Ishikawa (cell line): ENCODE data around the gene HEATR5B.

Experiments used
- CEBPB ChIP-seq: IDR thresholded peaks from 2 replicates; pipeline ENCODE4 v1.6.1; 2012
- NFIC ChIP-seq: IDR thresholded peaks from 2 replicates; pipeline ENCODE4 v1.6.1; 2012
- RAD21 ChIP-seq: IDR thresholded peaks from 2 replicates; pipeline ENCODE4 v1.6.1; 2012; ENCODE audit warnings: low read depth
- TAF1 ChIP-seq: IDR thresholded peaks from 2 replicates; pipeline ENCODE4 v1.6.1; 2012; ENCODE audit warnings: low read depth, mild to moderate bottlenecking
- TCF12 ChIP-seq: IDR thresholded peaks from 2 replicates; pipeline ENCODE4 v1.6.1; 2012; ENCODE audit warnings: low read depth
- TEAD4 ChIP-seq: IDR thresholded peaks from 2 replicates; pipeline ENCODE4 v1.6.1; 2012
- YY1 ChIP-seq: IDR thresholded peaks from 2 replicates; pipeline ENCODE4 v1.6.1; 2012; ENCODE audit warnings: low read depth

- TF ChIP-seq TCF12 (no peak), TEAD4 (no peak), RAD21 (no peak), YY1 (no peak), TAF1 (no peak), NFIC (no peak), CEBPB (no peak)
Measured at GRCh38 chr2:36952748-36953197, 131.4 kb downstream of the HEATR5B start.
